Measurements from ENCODE around the gene CASP3.
A peak's percentile ranks its signal among the peaks of the same experiment; 100 is the strongest.
"Not testable (repeated sequence)": the region's sequence is repeated elsewhere in the genome, so short reads cannot be mapped to it uniquely, and the experiment has no call there.

Gene CASP3

DNA sequence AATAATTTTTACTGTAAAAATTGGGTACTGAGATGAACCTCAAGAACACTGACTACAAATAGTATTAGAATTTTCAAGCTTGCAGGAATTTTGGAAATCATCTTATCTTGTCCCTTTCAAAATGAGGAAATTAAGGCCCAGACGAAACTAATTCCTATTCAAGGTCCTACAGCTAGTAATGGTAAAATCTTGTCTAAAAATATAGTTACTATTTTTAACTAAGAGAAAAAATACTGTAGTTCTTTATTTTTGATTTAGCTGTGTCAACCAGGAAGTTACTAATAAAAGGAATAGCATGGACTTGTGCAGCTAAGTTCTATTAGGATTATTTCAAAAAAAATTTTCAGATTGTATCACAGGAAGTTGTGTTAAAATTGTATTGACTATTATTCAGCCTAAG, 13.0 kb upstream of the CASP3 start:
- no peak for DNase-seq

DNA sequence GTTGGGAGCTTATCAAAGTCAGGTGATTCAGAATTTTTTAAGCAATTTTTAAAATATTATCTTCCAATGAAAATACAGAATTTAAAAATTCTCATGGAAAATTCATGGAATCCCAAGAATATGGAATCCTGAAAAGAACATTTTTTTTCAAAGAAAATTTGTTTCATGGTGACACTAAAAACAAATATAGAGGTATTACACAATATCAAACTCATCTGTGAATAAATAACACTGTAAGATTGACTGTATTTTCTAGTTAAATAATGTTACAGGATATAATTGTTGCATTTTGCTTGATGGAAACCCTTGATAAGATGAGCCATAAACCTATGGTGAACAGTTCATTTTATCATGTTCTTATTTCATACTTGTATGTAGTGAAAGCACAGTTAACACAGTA, 11.7 kb upstream of the CASP3 start:
- DNase-seq = no peak

DNA sequence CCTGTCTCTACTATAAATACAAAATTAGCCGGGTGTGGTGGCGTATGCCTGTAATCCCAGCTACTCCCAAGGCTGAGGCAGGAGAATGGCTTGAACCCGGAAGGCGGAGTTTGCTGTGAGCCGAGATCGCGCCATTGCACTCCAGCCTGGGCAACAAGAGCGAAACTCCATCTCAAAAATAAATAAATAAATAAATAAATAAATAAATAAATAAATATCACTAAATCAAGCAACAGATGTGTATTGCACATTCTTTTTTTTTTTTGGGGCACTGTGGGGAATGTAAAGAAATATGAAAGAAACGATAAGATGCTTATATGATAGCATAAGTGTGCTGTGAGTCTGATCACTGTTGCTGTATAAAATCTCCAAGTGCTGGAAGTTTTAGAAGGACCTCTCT, 8.6 kb upstream of the CASP3 start:
- DNase-seq = not testable (repeated sequence)

DNA sequence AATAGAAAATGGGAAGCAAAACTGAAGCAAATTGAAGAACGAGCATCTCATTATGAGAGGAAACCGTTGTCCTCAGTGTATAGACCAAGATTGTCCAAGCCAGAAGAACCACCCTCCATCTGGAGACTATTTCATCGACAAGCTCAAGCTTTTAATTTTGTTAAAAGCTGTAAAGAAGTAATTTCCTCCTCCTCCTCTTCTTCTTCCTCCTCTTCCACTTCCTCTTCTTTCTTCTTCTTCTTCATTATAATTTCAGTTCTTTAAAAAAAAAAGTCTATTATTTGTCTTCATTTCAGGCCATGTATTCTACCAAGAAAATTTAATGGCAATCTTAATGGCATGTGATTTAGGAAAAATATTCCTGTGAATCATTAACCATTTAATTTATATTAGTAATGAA, 7.9 kb upstream of the CASP3 start:
- no peak for DNase-seq

DNA sequence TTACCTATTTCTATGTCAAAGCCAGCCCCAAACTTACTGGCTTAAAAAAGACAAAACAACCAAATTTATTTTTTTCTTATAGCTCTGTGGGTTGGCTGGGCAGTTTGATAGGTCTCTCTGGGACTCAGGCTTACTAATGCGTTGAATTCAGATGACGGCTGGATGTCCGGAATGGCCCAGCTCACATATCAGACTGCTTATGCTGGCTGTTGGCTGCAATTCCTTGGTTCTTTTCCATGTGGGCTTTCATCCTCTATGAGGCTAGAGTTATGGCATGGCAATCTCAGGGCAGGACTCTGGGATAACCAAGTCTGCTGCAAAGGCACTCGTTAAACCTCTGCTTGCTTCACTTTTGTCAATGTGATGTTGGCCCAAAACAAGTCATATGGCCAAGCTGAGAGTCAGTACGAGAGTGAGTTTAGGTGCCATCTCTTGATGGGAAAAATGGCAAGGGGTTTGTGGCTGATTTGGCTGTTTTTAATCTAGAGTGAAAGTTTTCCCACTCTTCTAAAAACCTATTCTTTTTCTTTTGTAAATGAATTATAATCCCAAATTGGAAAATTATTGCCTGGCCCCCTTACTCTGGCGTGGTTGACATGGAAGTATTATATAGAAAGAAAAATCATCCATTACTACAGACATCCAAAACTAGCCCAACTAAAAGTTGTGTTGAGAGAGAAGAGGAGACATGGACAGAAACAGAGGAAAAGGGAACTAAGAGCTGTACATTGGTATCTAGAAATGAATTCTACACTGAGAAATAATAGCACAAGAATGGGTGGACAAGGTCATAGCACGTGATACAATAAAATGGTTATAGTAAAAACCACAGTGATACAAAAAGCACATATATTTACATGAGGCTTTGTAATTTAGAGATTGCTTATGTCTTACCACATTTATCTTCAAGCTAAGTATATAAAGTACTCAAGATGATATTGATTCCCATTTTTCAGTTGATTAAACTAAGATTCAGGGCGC, 6.9 kb upstream of the CASP3 start:
- no peak for DNase-seq

DNA sequence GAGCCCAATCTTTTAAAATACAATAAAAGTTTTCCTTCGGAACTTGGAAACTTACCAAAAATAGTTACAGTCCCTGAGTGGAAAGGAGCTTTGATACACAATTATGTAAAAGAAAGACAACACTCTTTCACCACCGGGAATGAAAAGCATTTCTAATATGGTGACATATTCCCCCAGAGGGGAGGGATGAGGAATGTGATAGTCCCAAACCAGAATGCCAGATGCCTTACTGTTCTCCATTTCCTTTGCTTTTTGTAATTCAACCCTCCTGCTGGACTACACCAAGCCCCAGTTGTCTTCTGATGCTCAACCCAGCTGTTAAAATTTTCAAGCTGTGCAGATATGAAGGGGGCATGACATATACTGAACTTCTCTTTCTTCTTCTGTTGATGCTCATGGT, 4.4 kb upstream of the CASP3 start:
- DNase-seq = peak in 1 of 2 experiments; percentile 2

DNA sequence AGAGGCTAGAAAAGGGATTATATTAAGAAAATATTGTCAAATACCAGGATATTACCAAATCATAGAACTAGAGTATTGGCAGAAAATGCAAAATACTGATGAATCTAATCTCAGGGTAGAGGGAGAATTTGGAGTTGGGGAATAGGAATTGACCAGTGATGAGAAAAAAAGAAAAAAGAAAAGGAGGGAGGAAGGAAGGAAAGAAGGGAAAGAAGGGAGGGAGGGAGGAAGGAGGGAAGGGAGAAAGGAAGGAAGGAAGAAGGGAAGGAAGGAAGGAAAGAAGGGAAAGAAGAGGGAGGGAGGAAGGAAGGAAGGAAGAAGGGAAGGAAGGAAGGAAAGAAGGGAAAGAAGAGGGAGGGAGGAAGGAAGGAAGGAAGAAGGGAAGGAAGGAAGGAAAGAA, 3.4 kb upstream of the CASP3 start:
- DNase-seq = not testable (repeated sequence)

DNA sequence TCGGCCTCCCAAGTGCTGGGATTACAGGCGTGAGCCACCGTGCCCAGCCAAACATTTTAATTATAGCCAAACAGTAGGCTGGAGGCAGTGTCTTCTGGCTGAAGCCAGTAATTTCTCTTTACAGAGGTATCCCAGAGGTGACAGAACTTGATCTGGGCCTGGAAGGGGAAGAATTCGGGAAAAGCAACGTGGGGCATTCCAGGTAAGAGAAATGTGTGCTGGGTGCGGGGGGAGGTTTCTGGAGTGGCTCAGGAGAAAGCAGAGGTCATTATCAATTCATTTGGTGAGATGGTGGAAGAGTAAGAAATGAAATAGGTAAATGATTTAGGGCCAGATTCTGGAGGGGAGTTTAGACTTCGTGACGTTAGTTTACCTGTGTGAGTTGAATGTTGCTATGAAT, 2.7 kb upstream of the CASP3 start:
- no peak for DNase-seq

DNA sequence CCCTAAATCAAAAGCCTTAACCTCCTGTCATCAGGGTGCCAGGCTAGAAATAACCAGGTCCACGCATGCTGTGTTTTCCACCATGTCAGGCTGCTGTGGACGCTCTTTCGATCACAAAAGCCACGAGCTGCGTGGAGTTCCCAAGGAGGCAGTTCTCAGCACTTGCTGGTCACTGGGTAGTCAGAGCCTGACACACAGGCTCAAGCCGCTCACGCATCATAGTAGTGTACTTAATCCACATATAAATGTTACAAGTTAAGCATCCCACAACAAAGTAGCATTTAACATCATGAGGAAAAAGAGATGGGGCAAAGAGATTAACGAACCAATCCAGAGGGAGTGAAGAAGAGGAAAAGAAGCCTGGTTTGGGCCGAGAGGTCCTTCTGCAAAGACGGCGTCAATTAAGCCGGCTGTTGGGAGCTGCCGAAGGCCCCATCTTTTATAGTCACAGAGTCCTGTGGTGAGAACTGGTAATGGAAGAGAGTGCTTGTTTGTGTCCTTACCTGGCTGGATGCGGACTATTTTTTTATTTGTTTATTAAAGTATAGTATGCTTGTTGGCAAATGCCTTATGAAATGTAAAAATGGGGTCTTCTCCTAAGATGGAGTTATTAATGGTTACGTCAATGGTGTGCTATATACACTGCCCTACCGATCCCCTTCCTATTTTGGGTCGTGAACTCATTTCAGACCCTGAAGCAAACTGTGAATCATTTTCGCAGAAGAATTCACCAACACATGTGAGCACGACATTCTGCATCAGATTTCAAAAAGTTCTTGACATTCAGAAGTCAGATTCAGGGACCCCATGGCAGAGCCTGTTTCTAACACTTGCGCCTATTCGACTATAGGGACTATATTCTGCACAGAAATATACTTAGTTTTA, 966 bp upstream of the CASP3 start:
- DNase-seq = peak in 1 of 2 experiments; percentile 40

DNA sequence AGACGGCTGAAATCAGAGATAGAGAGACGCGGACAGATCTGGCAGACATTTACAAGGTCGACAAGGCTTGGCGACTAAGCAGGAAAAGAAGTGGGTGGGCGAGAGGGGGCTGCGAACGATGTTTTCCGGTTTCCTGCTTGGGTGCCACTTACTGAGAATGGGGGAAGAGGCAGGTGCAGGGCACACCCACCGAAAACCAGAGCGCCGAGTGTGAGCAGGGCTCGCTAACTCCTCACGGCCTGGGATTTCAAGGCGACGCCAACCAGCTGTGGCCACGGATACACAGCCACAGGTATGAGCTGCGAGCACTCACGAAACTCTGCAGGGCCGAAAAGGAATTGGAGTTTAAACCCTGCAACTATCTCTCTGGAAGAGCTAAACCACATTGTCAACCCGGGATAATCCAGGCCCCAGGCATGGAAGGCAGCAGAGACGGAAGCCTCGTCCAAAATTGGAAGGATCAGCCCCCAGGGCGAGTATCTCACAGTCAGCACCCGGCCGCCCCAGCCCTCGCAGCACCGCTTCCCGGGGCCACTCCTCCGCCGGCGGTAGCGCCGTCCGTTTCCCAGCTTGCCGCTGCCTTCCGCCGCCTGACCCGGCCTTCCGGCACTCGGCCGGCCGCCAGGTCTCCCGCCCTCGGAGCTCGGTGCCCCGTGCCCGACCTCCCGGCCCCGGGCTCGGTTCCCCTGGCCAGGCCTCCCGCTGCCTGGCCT, 778 bp downstream of the CASP3 start:
- DNase-seq = peak in 1 of 2 experiments; percentile 10

DNA sequence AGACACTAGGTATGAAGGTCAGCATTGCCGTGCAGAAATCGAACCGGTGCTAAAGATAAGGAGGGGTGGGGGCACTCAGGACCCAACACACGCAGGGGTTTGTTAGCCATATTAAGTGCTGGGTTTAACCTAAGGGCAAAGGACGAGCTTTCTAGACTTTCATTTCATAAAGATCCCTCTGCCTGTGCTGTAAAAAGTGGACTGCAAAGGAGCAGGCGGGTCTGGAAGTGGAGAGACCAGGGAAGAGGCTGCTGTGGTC, 1.3 kb downstream of the CASP3 start:
- no peak for DNase-seq

DNA sequence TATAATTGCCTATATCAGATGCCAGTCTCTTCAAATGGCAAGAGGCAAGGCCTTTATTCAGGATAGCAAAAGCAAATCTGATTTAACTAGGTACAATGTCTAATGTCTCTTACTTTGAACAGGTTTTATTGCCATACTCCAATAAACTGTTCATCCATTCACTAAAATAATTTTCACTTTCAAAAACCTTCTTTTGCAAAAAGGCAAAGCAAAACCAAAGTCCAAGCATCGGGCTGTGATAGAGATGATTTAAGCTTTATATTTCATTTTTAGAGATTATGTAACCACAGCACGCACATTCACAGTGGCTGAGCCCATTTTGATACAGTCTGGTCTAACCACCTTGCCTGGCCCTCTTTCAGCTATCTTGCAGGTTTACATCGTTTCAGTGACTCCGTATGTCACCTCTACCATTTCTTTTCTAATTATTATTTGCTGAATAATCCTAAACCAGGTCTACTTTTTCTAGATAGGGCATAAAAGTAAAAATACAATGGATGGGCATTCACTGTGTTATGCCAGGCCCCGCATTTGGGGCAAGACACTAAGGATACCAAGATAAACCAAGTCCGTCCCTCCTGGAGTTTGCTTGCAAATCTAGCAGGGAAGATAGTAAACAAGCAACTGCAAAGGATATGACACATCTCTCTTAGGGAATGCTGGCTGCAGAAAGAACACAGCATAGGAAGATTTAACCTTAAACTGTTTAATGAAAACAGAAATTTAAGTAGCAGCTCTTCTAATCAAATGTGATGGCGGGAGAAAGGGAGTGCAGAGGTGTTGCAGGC, 1.8 kb downstream of the CASP3 start:
- no peak for DNase-seq

DNA sequence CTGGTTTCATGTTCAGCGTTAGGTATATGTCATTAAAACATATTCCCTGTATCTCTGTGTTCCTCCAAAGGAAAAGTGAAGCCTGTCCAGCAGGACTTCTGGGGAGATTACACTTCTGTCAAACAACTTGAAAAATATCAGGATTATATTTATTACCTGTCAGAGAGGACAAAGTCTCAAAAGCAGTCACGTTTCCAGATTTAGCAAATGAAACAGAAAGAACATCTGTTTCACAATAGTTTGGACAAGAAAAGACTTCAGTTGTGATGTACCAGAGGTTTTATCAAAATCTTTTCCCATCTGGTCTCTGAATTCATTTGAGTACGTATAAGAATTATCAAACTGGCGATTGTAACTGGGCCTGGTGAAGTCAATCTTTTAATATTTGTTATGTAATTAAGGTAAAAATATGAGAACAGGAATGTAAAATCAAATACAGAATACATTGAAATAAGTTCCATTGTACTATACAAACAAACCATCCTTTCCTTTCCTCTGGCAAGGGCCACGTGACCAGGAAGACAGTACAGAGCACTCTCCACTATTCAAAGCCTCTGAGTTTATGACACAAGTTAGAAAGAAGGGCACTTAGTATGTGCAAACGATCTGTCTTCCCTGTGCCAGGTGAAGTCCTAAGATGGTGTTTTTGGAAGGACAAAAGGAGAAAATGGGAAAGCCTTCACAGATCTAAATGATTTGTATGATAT, 3.2 kb downstream of the CASP3 start:
- no peak for DNase-seq

DNA sequence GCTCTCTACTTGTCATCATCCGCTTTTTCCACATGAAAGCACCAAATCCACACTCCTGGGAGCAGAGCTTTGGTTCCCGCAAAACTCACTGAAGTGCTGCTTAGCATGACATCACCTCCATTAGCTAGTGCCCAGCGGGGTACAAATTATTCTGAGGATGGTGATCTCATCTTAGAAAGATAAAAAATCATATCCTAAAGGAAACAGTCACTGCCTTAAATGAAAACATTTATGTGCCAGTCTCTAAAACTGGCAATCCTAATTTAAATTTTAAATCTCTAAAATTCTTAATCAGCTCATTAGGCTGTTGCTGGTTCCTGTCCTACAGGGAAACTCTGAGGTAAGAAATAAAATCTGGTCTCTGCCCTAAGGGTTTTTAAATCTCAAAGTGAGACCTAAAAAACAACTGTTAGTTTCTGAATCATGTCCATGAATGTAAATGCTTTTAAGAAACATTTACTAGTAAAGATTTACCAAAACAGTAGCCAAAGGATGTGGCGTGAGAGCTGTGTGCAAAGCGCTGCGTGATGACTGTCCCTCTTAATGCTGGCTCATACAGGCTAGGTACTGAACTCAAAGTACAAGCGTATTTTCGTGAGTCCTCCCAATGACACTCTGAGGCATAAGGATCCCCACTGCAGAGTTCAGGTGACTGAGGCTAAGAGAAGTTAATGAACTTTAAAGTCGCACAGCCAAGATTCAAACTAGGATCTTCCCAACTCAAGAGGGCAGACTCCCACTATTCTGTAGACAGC, 4.5 kb downstream of the CASP3 start:
- no peak for DNase-seq

DNA sequence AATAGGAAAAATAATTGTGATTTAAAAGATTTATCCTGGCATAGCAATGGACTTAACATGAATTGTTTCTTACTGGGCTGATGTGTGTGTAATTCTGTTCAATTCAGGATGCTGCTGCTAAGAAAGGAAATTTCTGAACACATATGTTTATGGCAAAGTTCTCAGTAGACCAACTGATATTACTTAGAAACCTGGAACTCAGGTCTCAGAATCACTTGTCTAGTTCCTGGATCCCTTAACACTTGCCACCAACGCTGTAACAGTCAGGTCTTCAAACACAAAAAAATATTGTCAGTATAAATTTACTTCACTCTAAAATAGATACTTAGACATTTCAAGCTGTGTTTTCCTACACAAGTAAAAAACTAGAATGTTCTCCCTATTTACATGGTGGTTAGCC, 5.5 kb downstream of the CASP3 start:
- no peak for DNase-seq

DNA sequence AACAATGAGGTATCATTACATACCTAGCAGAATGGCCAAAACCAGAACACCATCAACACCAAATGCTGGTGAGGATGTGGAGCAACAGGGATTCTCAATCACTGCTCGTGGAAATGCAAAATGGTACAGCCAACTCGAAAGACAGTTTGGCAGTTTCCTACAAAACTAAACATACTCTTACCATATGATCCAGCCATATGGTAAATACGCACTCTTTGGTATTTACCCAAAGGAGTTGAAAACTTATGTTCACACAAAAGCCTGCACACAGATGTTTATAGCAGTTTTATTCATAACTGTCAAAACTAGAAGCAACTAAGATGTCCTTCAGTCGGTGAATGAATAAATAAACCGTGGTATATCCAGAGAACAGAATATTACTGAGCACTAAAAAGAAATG, 7.8 kb downstream of the CASP3 start:
- no peak for DNase-seq

DNA sequence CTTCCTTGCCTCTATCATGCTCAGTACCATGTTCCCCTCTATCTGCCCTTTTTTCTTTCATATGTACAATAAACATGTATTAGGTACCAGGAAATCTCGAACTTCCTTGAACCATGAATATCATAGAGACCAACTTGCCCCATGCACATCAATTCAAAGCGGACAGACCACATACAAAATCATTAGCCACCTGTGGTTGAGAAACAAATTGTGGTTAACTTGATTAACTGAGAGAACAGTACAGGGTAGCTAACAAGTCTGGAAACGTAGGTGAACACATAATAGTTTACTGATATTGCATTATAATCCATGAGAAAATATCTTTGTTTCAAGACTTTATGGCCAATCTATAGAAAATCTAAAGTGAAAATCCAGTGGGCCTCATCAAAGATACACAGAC, 8.2 kb downstream of the CASP3 start:
- DNase-seq = no peak

DNA sequence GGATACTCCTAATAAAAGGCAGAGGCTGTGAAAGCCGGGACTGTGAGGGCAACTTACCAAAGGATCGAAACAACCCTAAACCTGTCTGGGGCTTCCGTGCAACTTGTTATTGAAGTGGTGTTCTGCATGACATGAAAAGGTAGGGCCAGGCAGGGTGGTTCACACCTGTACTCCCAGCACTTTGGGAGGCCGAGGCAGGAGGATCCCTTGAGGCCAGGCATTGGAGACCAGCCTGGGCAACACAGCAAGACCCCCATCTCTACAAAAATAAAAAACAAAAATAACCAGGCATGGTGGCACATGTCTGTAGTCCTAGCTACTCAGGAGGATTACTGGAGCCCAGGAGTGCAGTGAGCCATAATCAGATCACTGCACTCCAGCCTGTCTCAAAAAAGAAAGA, 12.3 kb downstream of the CASP3 start:
- no peak for DNase-seq

DNA sequence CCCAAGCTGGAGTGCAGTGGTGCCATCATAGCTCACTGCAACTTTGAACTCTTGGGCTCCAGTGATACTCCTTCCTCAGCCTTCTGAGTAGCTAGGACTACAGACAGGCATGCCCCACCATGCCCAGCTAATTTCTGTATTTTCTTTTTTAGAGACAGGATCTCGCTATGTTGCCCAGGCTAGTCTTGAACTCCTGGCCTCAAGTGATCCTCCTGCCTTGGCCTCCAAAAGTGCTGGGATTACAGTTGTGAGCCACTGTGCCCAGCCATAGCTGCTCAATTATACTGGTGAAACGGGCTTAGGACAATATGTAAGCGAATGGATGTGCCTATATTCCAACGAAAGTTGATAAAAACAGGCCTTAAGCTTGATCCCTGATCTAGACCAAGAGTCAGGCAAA, 13.1 kb downstream of the CASP3 start:
- no peak for DNase-seq

DNA sequence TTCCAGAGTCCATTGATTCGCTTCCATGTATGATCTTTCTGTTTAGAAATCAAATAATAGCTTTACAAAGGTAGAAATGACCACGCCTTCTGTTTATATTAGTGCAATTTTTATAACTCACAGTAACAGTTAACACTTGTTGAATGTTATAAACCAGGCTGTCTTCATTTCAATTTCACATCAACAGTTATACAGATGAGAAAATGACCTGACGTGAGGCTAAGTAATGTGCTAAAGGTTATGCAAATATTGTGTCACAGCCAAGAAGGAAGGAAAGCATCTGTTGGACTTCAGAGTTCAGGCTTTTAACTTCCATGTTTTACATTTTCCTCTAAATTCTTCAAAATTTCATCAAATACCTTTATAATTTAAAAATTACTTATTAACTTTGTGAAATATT, 13.9 kb downstream of the CASP3 start:
- no peak for DNase-seq

DNA sequence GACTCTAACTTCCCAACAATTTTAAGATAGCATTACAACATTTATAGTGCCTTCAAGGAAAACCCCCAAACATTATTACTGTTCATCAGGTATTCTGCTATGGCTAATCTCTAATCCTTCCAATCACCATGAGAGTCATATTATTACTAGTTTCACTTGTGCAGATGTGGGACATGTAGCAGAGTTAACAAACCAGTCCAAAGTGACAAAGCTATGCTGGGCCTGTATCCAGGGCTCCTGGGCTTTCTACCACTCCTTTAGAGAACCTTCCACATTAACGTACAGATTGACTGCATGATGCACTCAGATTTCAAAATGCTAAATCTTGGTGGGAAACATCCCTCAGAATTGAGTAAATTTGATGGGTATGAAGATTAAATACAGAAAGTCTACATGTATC, 16.4 kb downstream of the CASP3 start:
- DNase-seq = no peak

Data from NCI-H524 (cell line).